Naive B cell (primary cell): Measurements from ENCODE around the gene RALGPS1. TPM values are rescaled to one million over a fixed set of nuclear protein-coding genes. Genes with fewer than 3 reads are reported as not detected.
"Not testable (repeated sequence)": the region's sequence is repeated elsewhere in the genome, so short reads cannot be mapped to it uniquely, and the experiment has no call there.

Experiments
- ATAC-seq, 2 donors: fragments of 150-1000 bp; cut with Tn5 transposase; 2 replicates each; pipeline ENCODE4 v1.10.0; 2021; ENCODE audit warnings: low read depth in 2 of 2, mild to moderate bottlenecking in 2 of 2, moderate library complexity in 2 of 2
- DNase-seq: peaks from one replicate; pipeline ENCODE4 v3.0.0; 2022
- H3K27ac Mint-ChIP-seq, 6 donors: one replicate each; pipeline ENCODE4 v1.8.0; 2020 to 2022; ENCODE audit warnings: mild to moderate bottlenecking in 6 of 6, mixed read lengths in 6 of 6, moderate library complexity in 5 of 6, inconsistent platforms in 2 of 6
- H3K27me3 Mint-ChIP-seq, 3 donors: one replicate each; pipeline ENCODE4 v1.8.0; 2021 to 2022; ENCODE audit warnings: mixed read lengths in 3 of 3, mild to moderate bottlenecking in 1 of 3
- H3K36me3 Mint-ChIP-seq, 2 donors: one replicate each; pipeline ENCODE4 v1.8.0; 2020 to 2022; ENCODE audit warnings: mixed read lengths in 2 of 2, inconsistent platforms in 1 of 2, mild to moderate bottlenecking in 1 of 2
- H3K4me1 Mint-ChIP-seq, 3 donors: one replicate each; pipeline ENCODE4 v1.8.0; 2020 to 2022; ENCODE audit warnings: mixed read lengths in 3 of 3, inconsistent platforms in 1 of 3, mild to moderate bottlenecking in 1 of 3, moderate library complexity in 1 of 3
- H3K4me3 Mint-ChIP-seq, 8 donors: one replicate each; pipeline ENCODE4 v1.8.0; 2020 to 2022; ENCODE audit warnings: mild to moderate bottlenecking in 8 of 8, mixed read lengths in 8 of 8, moderate library complexity in 8 of 8, inconsistent platforms in 2 of 8
- H3K9me3 Mint-ChIP-seq, 7 donors: one replicate each; pipeline ENCODE4 v1.8.0; 2020 to 2022; ENCODE audit warnings: mixed read lengths in 7 of 7, mild to moderate bottlenecking in 5 of 7, inconsistent platforms in 2 of 7, moderate library complexity in 1 of 7
- polyA plus RNA-seq, 6 donors: library from polyadenylated mRNA; unstranded; fragments of 300-500 nt; fragmentation: Illumina TruSeq; gene quantifications; one replicate each; pipeline ENCODE4 v1.2.3, GENCODE V29; 2021; ENCODE audit warnings: low read depth in 6 of 6

RALGPS1 gene
- polyA plus RNA-seq, 6 donors from 2014 or later, result 3.0 to 7.9 (median 5.4) TPM

DNA sequence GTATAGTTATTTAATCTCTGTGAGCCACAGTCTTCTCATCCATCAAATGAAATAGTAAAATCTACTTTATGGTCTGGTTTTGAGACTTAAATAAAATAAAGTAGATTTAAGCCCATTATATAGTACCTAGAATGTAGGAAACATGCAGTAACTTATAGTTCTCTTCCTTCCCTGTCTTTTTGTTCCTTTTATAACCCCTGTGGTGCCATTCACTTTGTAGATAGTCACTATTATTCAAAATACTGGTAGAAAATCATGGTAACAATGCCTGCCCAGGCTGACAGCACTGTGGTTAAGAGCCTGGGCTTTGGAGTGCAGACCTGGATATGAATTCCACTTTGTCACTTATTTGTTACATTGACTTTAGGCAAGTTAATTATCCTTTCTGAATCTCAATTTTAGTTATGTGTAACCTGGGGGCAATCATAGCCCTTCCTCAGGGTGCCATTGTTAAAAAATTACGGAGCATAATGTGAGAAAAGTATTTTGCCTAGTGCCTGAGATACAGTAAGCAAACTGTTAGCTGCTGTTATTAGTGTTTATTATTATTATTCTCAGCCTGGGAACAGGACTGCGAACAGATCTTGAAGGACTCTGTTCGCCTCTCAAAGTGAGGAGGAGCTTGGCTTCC is 100.4 kb downstream of the RALGPS1 start:
- no peak for DNase-seq
- H3K27ac Mint-ChIP-seq, result peak overlapping the region in 1 of 6 donors; percentile 32
- H3K4me3 Mint-ChIP-seq, result no peak overlapping the region
- H3K27me3 Mint-ChIP-seq, result no peaks in the 10 kb centered on the region
- peaks cover 0 to 4% (median 0%) of the 10 kb centered on the region in 3 donors for H3K4me1 Mint-ChIP-seq
- ATAC-seq, result no peak
- H3K36me3 Mint-ChIP-seq, result peaks cover 0 to 12% of the 10 kb centered on the region in 2 donors
- H3K9me3 Mint-ChIP-seq, result no peaks in the 10 kb centered on the region

DNA sequence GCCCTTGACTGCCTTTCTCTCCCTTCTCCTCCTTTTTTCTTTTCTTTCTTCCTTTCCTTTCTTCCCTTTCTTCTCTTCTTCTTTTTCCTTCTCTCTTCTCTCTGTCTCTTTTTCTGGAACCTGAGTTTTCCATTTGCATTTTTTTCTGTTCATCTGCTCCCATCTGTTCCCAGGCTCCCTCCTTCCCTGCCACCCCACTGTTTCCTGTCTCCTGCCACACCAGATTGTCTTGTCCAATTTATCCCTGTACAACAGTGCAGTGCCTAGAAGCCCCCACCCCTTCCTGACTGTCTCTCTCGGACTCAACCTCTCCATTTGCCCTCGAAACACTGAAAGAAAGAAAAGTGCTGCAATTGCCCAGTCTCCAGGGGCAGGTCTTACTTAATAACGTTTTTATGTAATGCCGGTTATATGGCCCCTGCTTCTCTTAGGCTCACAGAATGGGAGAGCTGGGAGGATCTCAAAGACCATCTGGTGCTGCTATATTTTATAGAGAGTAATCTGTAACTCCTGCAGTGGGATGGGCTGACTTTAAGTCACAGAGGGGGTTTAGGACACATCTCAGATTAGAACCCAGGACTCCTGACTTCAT is 101.4 kb downstream of the RALGPS1 start:
- no peak overlapping the region for H3K4me3 Mint-ChIP-seq
- H3K27me3 Mint-ChIP-seq, result no peaks in the 10 kb centered on the region
- H3K36me3 Mint-ChIP-seq, result peaks cover 0 to 7% of the 10 kb centered on the region in 2 donors
- H3K9me3 Mint-ChIP-seq, result no peaks in the 10 kb centered on the region
- DNase-seq (no peak), ATAC-seq (no peak)
- peaks cover 0 to 4% (median 0%) of the 10 kb centered on the region in 3 donors for H3K4me1 Mint-ChIP-seq
- peak overlapping the region in 1 of 6 donors; percentile 29 for H3K27ac Mint-ChIP-seq

DNA sequence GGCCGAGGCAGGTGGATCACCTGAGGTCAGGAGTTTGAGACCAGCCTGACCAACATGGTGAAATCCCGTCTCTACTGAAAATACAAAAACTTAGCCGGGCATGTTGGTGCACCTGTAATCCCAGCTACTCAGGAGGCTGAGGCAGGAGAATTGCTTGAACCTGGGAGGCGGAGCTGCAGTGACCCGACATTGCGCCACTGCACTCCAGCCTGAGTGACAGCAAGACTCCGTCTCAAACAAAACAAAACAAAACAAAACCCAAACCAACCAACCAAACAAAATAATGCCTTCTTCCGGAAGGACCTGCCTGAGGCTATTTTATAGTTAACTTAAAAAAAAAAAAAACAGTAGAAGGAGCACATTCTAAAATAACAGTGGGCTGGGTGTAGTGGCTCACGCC is 103.4 kb downstream of the RALGPS1 start:
- H3K4me3 Mint-ChIP-seq, DNase-seq, H3K9me3 Mint-ChIP-seq, H3K27me3 Mint-ChIP-seq, ATAC-seq: not testable (repeated sequence)
- peaks cover 8 to 12% (median 8%) of the 10 kb centered on the region in 3 donors for H3K4me1 Mint-ChIP-seq
- peaks cover 0 to 14% of the 10 kb centered on the region in 2 donors for H3K36me3 Mint-ChIP-seq
- H3K27ac Mint-ChIP-seq, result peak overlapping the region in 1 of 6 donors; percentile 11

DNA sequence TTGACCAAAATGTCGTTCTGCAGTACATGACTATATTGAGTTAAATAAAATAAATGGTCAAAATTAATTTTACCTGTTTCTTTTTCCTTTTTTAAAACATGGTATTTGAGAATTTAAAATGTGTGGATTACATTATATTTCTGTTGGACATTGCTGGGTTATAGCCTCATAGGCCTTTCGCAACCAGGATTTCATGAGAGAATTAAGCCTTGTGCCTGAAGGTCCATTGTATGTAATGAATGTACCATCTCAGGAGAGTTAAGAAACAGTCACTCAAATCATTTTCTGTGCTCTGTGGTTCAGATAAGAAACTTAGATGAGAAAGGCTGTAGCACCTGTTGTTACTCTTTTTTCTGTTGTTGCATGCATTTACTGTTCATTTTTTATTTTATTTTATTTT is 104.4 kb downstream of the RALGPS1 start:
- Mint-ChIP-seq H3K4me3 (no peak overlapping the region), H3K36me3 (peaks cover 0 to 22% of the 10 kb centered on the region in 2 donors), H3K9me3 (peaks cover 0 to 5% (median 0%) of the 10 kb centered on the region in 7 donors), H3K27ac (no peak overlapping the region), H3K4me1 (peaks cover 11 to 17% (median 13%) of the 10 kb centered on the region in 3 donors), H3K27me3 (no peaks in the 10 kb centered on the region)
- DNase-seq (no peak), ATAC-seq (no peak)

DNA sequence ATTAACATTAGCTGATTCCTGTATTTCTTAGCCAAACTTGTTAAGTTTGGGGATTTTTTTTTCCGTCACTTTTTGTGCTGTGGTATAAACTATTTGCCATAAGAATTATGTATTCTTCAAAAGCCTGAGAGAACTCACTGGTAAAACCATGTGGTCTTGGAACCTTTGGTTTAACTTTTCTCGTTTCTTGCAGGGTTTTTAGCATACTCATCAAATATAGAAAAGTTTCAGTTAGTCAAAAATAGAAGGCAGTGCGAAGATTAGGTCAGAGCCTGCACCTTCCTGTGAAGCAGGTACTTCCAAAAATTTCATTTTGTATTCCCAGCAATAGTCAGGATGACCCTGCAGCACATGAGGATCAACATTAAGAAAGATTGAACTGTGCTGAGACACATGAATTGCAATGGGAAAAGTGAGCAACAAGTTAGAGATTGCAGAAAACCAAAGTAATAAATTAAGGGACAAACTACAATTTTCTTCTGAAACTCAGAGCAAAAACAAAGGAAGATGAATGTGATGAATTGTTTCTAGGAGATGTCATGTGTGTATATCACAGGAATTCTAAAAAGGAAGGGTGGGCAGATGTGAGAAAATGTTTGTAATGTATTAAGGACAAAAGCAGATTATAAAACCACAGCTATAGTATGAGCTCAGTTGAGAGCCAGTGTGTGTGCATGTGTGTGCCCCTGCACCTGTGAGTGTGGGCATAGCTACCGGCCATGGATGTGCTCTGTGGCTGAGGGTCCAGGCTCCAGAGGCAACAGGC is 105.6 kb downstream of the RALGPS1 start:
- no peak for ATAC-seq
- Mint-ChIP-seq H3K27me3 (no peaks in the 10 kb centered on the region), H3K9me3 (peaks cover 0 to 5% (median 0%) of the 10 kb centered on the region in 7 donors)

DNA sequence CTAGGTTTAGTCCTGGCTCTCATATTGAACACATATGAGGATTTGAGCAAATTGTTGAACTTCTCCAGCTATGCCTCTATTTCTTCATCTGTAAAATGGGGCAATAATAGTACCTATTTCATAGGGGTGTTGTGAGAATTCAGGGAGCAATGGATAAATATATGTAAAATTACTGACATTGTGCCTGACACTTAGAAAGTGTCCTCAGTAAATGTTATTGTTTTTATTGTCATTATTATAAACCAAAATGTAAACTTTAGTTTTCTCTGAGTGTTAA is 106.2 kb downstream of the RALGPS1 start:
- H3K27ac Mint-ChIP-seq, result no peak overlapping the region
- H3K36me3 Mint-ChIP-seq, result peaks cover 9 to 26% of the 10 kb centered on the region in 2 donors
- DNase-seq, result no peak
- peaks cover 11 to 16% (median 13%) of the 10 kb centered on the region in 3 donors for H3K4me1 Mint-ChIP-seq
- no peak for ATAC-seq
- H3K9me3 Mint-ChIP-seq, result peaks cover 0 to 5% (median 0%) of the 10 kb centered on the region in 7 donors
- no peaks in the 10 kb centered on the region for H3K27me3 Mint-ChIP-seq
- no peak overlapping the region for H3K4me3 Mint-ChIP-seq

More for the DNA sequence above, 105.6 kb downstream of the RALGPS1 start:
- Mint-ChIP-seq H3K36me3 (peaks cover 6 to 29% of the 10 kb centered on the region in 2 donors), H3K27ac (no peak overlapping the region), H3K4me3 (no peak overlapping the region), H3K4me1 (peaks cover 11 to 17% (median 13%) of the 10 kb centered on the region in 3 donors)
- no peak for DNase-seq

DNA sequence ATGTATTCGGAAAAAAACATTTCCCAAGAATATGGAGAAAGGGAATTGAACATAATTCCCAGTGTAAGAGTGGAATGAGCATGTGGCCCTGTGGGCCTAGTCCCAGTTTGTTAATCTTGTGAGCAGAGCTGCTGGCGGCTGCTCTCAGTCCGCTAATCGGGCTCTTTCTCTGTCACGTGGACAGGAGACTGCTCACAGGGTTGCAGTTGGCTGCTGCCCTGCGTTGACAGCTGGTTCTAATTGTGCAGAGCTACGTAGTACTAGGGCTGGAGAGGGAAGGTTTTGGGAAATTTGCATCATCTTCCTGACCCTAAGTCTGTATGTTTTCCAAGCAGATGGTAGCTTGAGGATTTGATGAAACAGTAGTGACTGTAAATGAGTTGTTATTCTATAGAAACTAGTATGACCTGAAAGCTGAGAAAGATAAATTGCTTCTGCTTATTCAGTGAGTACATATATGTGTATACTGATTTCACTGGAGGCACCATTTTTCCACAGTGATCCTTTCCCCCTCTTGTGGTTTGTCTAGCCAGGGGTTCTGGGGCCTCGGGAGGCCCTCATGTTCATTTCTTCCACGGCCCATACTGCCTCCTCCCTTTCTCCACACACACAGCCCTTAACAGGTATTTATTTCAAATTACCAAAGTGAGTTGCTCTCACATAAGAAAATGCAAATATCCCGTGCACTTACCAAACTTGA is 107.2 kb downstream of the RALGPS1 start:
- H3K9me3 Mint-ChIP-seq, result peaks cover 0 to 5% (median 0%) of the 10 kb centered on the region in 7 donors
- H3K27me3 Mint-ChIP-seq, result no peaks in the 10 kb centered on the region
- peaks cover 11 to 13% (median 13%) of the 10 kb centered on the region in 3 donors for H3K4me1 Mint-ChIP-seq
- peaks cover 9 to 21% of the 10 kb centered on the region in 2 donors for H3K36me3 Mint-ChIP-seq
- ATAC-seq (no peak), DNase-seq (no peak)
- H3K4me3 Mint-ChIP-seq, result no peak overlapping the region
- no peak overlapping the region for H3K27ac Mint-ChIP-seq

DNA sequence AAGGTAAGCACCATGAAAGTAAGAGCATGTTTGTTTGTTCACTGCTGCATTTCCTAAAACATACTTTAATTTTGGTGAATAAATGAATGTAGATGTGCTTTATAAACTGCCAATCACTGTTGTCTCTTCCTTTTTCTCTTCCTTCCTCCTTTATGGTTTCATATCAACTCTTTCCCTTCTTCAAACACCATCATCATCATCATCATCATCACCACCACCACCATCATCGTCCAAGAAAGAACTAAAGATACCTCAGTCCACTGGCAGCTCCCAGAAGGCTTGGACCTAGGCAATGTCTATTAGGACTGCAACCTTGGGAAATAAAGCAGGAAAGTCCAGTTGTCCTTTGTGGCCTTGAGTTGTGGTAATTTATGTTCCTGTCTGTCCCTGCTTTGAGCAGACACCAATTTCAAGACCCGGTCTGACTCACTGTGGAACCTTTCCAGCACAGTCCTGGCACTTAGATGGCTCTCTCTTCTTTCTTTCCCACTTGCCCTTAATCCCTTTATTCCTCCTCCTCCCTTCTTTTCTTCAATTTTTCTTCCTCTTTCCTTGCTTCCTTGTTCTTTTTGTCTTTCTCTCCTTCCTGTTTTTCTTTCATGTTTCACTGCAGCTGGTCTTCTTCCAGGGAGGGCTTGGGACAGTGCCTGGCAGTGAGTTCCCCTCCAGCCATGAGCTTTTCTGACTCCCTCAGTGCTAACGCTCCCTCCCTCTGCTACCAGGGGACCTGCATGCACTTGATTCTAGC is 108.5 kb downstream of the RALGPS1 start:
- H3K36me3 Mint-ChIP-seq, result peaks cover 9 to 21% of the 10 kb centered on the region in 2 donors
- peaks cover 0 to 5% (median 0%) of the 10 kb centered on the region in 7 donors for H3K9me3 Mint-ChIP-seq
- ATAC-seq, result no peak
- H3K27ac Mint-ChIP-seq, result peak overlapping the region in 2 of 6 donors; percentile 5 to 12
- H3K27me3 Mint-ChIP-seq, result no peaks in the 10 kb centered on the region
- H3K4me3 Mint-ChIP-seq, result peak overlapping the region in 1 of 8 donors; percentile 38
- peaks cover 11 to 13% (median 13%) of the 10 kb centered on the region in 3 donors for H3K4me1 Mint-ChIP-seq
- no peak for DNase-seq

DNA sequence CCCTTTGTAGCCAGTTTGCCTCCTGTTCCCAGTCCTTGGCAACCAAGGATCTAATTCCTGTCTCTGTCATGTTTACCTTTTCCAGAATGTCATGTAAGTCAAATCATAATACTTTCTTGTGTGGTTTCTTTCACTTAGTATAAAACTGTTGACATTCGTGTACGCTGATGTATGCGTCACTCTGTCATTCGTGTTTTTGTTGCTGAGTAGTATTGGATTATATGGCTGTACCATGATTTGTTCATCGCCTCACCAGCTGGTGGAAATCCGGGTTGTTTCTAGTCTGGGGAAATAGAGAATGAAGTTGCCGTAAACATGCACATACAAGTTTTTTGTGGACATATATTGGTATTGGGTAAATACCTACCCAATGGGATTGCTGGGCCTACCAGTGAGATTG is 110.5 kb downstream of the RALGPS1 start:
- Mint-ChIP-seq H3K9me3 (peaks cover 0 to 5% (median 0%) of the 10 kb centered on the region in 7 donors), H3K27ac (peak overlapping the region in 1 of 6 donors; percentile 5), H3K36me3 (peaks cover 9 to 21% of the 10 kb centered on the region in 2 donors), H3K27me3 (no peaks in the 10 kb centered on the region), H3K4me3 (no peak overlapping the region), H3K4me1 (peaks cover 11 to 13% (median 13%) of the 10 kb centered on the region in 3 donors)
- DNase-seq, result no peak
- no peak for ATAC-seq

DNA sequence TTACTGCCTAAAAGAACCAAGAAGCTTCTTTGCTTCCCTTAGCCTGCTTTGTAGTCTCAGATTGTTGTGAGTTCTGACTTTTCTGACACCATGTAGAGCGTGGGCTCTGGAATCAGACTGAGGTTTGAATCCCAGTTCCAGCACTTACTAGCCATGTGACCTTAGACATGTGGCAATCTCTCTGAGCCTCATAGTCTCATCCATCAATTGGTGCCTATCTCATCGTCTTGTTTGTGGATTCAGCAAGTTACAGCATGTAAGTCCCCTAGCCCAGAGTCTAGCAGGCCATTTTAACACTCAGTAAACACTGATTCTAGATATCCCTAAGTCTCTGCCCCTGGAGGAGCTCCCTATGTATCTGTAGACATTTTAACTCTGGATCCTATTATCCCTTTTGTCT is 113.1 kb downstream of the RALGPS1 start:
- peak overlapping the region in 2 of 6 donors; percentile 4 to 48 for H3K27ac Mint-ChIP-seq
- H3K27me3 Mint-ChIP-seq, result no peaks in the 10 kb centered on the region
- peaks cover 9 to 17% of the 10 kb centered on the region in 2 donors for H3K36me3 Mint-ChIP-seq
- H3K4me3 Mint-ChIP-seq, result no peak overlapping the region
- peaks cover 5 to 8% (median 8%) of the 10 kb centered on the region in 3 donors for H3K4me1 Mint-ChIP-seq
- peaks cover 0 to 5% (median 0%) of the 10 kb centered on the region in 7 donors for H3K9me3 Mint-ChIP-seq
- ATAC-seq (no peak), DNase-seq (no peak)

DNA sequence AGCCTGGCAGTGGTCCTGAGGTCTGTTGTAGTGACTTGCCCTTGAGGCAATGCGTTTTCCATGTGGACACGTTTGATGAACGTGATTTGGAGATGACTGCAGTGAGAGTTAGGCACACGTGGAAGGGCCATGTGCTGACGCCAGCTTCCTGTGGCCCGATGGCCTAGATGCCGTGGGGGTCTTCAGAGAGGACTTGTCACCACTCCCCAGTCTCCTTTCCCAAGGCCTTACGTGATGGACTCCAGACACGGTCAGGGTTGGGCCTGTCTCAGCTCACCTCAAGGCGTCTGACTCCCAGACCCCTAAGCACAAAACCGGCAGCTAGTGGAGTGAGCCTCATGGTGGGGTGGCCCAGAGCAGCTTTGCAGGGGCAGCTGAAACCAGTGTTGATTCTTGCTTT is 115.0 kb downstream of the RALGPS1 start:
- Mint-ChIP-seq H3K36me3 (peaks cover 8 to 10% of the 10 kb centered on the region in 2 donors), H3K9me3 (no peaks in the 10 kb centered on the region), H3K4me1 (no peaks in the 10 kb centered on the region), H3K27ac (no peak overlapping the region), H3K27me3 (no peaks in the 10 kb centered on the region), H3K4me3 (peak overlapping the region in 1 of 8 donors; percentile 33)
- ATAC-seq (no peak), DNase-seq (no peak)

DNA sequence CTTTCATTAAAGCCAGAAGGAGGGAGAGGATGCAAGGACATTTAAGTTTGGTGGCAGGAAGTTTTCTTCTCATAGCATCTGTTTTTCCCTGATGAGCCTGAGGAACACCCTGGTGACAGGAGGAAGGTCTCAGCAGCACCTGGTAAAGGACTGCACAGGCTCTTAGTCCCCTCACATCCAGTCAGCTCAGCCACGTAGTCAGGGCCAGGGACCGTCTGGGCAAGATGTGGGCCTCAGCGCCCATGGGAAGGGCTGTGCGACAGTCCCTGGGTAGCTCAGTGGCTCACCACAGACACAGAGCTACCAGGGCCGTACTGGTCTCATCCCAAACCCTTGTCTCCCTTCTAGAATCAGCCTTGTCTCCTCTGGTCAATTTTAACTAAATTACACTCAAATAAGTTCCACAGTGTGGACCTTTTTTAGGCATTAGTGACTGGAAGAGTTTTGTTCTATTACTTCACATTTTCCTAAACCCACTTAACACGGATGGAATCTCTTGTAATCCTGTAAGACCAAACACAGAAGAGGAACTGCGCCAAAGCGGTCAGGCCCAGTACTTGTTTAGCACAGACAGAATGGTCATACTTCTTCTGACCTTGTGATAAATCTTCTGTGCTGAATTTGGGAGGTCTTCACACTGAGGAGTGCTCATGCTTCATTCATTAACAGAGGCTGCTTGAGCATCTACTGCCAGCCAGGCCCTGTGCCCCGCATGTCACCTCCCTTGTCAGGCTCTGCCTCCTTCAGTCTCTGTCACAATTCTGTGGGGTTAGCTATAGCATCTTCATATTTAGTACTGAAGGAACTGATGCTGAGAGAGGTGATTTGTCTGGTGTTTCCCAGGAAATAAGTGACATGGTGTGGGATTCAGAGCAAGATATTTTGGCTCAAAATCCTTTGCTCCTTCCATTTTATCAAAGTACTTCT is 116.5 kb downstream of the RALGPS1 start:
- Mint-ChIP-seq H3K9me3 (no peaks in the 10 kb centered on the region), H3K36me3 (peaks cover 8 to 9% of the 10 kb centered on the region in 2 donors), H3K27ac (no peak overlapping the region), H3K4me3 (no peak overlapping the region), H3K4me1 (peaks cover 0 to 4% (median 0%) of the 10 kb centered on the region in 3 donors), H3K27me3 (no peaks in the 10 kb centered on the region)
- DNase-seq (no peak), ATAC-seq (no peak)
